Lower leg skin (tissue), 3 donors: Measurements from ENCODE around the gene MCTP1.

Source experiments
- POLR2A ChIP-seq, 2 donors: fragments of 450-650 bp; IDR thresholded peaks; one replicate each; pipeline ENCODE4 v1.6.1; 2016 to 2017; ENCODE audit warnings: antibody characterized with exemption in 2 of 2, mild to moderate bottlenecking in 1 of 2, moderate library complexity in 1 of 2
- TF ChIP-seq, protein P1 (sequence below), 3 donors: fragments of 450-650 bp; IDR thresholded peaks; one replicate each; pipeline ENCODE4 v1.5.1; 2016; ENCODE audit warnings: antibody characterized with exemption in 3 of 3, mild to moderate bottlenecking in 3 of 3, moderate library complexity in 2 of 3

GRCh38 chr5:95281226-95281625 is 3.7 kb downstream of the MCTP1 start:
- no peak for TF ChIP-seq POLR2A (IDR thresholded peaks at IDR 0.05)
- TF ChIP-seq, protein P1, sequence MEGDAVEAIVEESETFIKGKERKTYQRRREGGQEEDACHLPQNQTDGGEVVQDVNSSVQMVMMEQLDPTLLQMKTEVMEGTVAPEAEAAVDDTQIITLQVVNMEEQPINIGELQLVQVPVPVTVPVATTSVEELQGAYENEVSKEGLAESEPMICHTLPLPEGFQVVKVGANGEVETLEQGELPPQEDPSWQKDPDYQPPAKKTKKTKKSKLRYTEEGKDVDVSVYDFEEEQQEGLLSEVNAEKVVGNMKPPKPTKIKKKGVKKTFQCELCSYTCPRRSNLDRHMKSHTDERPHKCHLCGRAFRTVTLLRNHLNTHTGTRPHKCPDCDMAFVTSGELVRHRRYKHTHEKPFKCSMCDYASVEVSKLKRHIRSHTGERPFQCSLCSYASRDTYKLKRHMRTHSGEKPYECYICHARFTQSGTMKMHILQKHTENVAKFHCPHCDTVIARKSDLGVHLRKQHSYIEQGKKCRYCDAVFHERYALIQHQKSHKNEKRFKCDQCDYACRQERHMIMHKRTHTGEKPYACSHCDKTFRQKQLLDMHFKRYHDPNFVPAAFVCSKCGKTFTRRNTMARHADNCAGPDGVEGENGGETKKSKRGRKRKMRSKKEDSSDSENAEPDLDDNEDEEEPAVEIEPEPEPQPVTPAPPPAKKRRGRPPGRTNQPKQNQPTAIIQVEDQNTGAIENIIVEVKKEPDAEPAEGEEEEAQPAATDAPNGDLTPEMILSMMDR (IDR thresholded peaks at IDR 0.05) = no peak
